GM21367 (cell line): ENCODE measurements around the gene PDCD1.
"Not testable (repeated sequence)": the region's sequence is repeated elsewhere in the genome, so short reads cannot be mapped to it uniquely, and the experiment has no call there.

Source experiments
- ATAC-seq: cut with Tn5 transposase; IDR thresholded peaks from one replicate; pipeline ENCODE4 v1.9.1; 2021; ENCODE audit not compliant: unreplicated experiment

Gene PDCD1

GRCh38 chr2:241814643-241815476 lies 43.8 kb downstream of the PDCD1 start:
- no peak for ATAC-seq

- no peak for ATAC-seq
These were observed 44.4 kb downstream of the PDCD1 start for GRCh38 chr2:241814393-241814642.

GRCh38 chr2:241813644-241814392 lies 44.9 kb downstream of the PDCD1 start:
- peak; percentile 42 for ATAC-seq

- ATAC-seq: no peak
These were observed 45.7 kb downstream of the PDCD1 start for GRCh38 chr2:241812730-241813643.

GRCh38 chr2:241811952-241812729 lies 46.6 kb downstream of the PDCD1 start:
- ATAC-seq: no peak

GRCh38 chr2:241811201-241811951 lies 47.3 kb downstream of the PDCD1 start:
- ATAC-seq: no peak

- no peak for ATAC-seq
These were observed 48.1 kb downstream of the PDCD1 start for GRCh38 chr2:241810307-241811200.

GRCh38 chr2:241809383-241810306 lies 49.0 kb downstream of the PDCD1 start:
- ATAC-seq: no peak

- ATAC-seq: no peak
These were observed 49.8 kb downstream of the PDCD1 start, which contains the start of gene NEU4 for GRCh38 chr2:241808721-241809382. NEU4 (plus strand) TSS chr2:241809193; CDS start chr2:241814485, 5,292 bp downstream.

- no peak for ATAC-seq
These were observed 50.5 kb downstream of the PDCD1 start for GRCh38 chr2:241808051-241808720.

- ATAC-seq: not testable (repeated sequence)
These were observed 52.5 kb downstream of the PDCD1 start for GRCh38 chr2:241806217-241806616.

GRCh38 chr2:241804326-241805229 lies 54.1 kb downstream of the PDCD1 start:
- peak; percentile 43 for ATAC-seq

GRCh38 chr2:241803387-241804325 lies 55.0 kb downstream of the PDCD1 start:
- ATAC-seq: peak; percentile 46
